ENCODE data around the gene MED13L.

The MED13L gene

DNA sequence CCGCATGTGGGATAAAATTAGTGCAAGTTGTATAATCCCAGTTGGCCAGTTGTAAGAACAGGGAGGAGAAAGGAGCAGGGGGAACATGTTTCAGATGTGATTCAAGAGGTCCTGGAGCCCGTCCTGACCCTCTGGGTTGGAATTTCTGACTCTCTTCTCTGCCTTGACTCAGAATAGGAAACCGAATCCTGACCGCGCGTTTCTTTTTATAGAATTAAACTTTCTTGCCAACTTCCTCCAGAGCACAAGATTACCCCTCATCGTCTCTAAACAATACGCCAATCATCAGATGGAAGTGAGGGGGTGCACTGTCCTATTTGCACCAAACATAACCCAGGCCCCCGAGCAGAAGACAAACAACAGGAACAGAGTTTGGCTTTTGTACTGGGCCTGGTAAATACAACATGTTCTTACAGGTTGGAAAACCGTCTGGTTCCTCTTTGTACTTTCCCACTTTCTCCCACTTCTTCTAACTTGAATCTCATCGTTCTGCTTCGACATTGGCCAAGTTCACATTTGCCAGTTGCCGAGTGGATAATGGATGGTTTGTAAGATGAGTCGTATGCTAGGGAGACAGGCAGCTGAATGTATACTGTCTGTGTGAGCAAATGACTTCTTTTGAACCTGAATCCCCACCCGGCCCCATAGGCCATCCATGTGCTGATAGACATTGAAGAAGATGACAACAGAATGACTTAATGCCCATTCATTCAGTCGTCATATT lies 42.6 kb upstream of the MED13L start:
- TF ChIP-seq, protein P1, sequence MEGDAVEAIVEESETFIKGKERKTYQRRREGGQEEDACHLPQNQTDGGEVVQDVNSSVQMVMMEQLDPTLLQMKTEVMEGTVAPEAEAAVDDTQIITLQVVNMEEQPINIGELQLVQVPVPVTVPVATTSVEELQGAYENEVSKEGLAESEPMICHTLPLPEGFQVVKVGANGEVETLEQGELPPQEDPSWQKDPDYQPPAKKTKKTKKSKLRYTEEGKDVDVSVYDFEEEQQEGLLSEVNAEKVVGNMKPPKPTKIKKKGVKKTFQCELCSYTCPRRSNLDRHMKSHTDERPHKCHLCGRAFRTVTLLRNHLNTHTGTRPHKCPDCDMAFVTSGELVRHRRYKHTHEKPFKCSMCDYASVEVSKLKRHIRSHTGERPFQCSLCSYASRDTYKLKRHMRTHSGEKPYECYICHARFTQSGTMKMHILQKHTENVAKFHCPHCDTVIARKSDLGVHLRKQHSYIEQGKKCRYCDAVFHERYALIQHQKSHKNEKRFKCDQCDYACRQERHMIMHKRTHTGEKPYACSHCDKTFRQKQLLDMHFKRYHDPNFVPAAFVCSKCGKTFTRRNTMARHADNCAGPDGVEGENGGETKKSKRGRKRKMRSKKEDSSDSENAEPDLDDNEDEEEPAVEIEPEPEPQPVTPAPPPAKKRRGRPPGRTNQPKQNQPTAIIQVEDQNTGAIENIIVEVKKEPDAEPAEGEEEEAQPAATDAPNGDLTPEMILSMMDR (IDR thresholded peaks at IDR 0.05; ENCODE audit: insufficient read depth, missing control alignments), result no peak
- DNase-seq (ENCODE audit: insufficient read length, low spot score), result no peak

DNA sequence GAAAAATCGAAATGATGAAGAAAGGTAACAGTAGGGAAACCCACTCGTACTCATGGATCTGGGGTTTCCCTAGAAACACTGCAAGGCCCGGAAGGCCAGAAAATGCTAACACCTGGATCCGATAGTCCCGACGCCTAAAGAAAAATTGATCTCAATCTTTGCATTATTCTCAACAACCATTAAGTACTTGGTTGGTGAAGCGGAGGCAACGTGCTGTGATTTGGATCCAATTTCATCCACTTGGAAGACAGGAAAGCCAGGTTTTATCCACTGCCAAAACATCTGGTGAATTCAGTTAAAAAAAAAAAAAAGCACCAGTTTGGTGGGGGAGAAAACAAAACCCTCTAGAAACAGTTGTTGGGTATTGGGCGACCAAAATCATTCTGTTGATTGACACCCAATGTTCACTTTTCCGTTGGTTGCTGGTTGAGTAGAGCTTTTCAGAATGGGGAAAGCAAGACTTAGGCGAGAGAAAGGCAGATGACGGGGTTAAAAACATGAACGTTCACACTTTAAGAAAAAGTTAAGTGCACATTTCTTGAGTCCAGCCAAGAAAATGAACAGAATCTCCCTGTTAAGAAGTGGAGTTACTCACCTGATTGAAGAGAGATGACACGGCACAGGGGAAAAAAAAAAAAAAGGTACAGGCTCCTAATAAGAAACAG lies 41.9 kb upstream of the MED13L start:
- DNase-seq (ENCODE audit: insufficient read length, low spot score) (no peak), FAIRE-seq (no peak)
- TF ChIP-seq, protein P1 (IDR thresholded peaks at IDR 0.05; ENCODE audit: insufficient read depth, missing control alignments), result no peak

More for the DNA sequence above, 42.6 kb upstream of the MED13L start:
- no peak for FAIRE-seq

DNA sequence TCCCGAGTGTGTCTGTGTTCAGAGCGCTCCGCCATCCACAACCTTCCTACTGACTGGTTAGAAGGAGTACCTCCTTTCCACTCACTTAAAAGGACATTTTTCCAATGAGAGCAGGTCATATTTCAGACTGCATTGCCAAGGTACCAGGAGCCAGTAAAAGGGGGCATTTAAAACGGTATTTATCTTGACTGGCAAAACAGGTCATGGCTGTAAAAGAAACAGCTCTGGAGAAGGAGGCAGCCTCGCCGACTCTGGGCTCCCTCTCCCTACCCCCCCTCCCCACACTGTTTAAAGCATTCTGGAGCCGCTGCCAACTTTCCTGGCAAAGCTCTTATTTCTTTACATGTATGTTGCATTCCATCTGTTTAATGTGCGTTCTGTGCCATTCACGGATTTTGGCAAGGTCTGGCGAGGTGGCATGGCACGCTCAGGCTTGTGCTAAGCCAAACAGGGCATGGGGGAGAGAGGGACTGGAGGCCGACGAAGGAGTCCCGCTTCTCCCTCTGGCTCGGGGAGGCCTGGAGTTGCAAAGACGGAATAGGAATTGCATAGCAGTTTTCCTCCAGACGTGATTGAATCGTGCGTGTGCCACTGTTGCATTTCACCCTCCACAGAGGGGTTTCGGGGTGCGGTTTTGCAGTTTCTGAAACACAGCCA lies 41.2 kb upstream of the MED13L start:
- TF ChIP-seq, protein P1 (IDR thresholded peaks at IDR 0.05; ENCODE audit: insufficient read depth, missing control alignments), result no peak
- FAIRE-seq (no peak), DNase-seq (ENCODE audit: insufficient read length, low spot score) (no peak)

DNA sequence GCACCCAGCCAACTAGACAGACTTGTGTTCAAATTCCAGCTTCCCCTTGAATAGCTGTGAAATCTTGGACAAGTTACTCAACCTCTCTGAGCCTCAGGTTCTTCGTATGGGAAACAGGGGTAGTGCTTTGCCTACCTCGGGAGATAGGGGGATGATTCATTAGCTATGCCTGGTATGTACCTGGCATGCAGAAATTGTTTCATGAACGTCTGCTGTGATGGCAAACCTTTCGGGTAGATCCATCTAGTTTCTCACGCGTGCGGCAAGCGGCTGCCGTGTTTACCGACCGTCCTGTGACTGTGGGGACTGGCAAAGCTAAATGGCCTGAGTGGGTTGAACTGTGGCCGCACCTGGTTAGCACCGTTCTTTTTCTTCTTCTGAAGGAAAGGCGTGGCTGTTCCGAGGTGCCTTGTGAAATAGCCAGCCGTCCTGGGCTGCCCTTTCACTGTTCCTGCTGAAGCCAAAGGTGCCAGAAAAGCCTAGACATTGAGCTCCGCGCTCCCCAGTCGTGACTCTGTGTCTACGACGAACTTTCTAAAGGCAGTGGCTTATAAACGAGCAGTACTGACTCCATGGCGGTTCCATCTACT lies 40.6 kb upstream of the MED13L start:
- FAIRE-seq (no peak), DNase-seq (ENCODE audit: insufficient read length, low spot score) (no peak)
- TF ChIP-seq, protein P1 (IDR thresholded peaks at IDR 0.05; ENCODE audit: insufficient read depth, missing control alignments), result no peak

DNA sequence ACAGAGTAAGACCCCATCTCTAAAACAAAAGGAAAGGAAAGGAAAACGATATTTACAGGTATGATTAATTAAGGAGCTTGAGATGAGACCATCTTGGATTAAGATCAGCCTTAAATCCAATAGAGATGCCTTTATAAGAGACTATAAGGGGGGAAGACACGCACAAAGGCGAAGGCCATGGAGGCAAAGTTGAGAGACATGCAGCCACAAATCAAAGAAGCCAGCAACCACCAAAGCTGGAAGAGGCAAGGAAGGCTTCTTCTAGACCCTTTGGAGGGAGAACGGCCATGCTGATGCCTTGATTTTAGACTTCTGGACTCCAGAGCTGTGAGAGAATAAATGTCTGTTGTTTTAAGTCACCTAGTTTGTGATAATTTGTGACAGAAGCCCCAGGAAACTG lies 39.6 kb upstream of the MED13L start:
- FAIRE-seq (no peak), DNase-seq (ENCODE audit: insufficient read length, low spot score) (no peak)
- TF ChIP-seq, protein P1 (IDR thresholded peaks at IDR 0.05; ENCODE audit: insufficient read depth, missing control alignments), result no peak

DNA sequence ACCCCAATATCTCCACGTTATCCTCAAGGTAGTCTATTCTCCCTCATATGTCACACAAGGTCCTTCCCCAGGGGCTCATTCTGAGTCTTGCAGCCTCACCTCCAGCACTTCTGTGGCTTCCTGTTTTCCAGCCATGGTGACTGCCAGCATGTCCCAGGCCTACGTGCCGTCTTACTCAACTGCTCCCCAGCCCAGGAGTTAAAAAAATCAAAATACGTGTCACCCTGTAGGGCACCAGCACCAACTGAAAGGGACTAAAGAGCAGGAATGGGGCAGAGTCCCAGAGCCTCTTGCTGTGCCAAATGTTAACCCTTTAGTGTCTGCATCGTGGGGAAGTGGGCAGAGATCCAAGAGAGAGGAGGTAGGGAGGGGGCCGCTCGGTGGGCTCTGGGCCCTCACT lies 37.0 kb upstream of the MED13L start:
- TF ChIP-seq, protein P1 (IDR thresholded peaks at IDR 0.05; ENCODE audit: insufficient read depth, missing control alignments), result no peak
- DNase-seq (ENCODE audit: insufficient read length, low spot score), result no peak

More for the DNA sequence above, 37.0 kb upstream of the MED13L start:
- FAIRE-seq, result no peak
